Tibial nerve (tissue), 4 donors: ENCODE measurements around the gene MRPS9. TPM values are rescaled to one million over a fixed set of nuclear protein-coding genes. Genes with fewer than 3 reads are reported as not detected.

Source experiments
- DNase-seq, 2 donors: peaks; one replicate each; pipeline ENCODE4 v3.0.0-alpha.2; 2019; ENCODE audit warnings: low spot score in 2 of 2
- H3K27ac ChIP-seq, 4 donors: fragments of 200-600 bp; sonication (generic) in 3 of 4; one replicate each; pipeline ENCODE4 v1.5.1; 2017 to 2019; ENCODE audit warnings: mild to moderate bottlenecking in 1 of 4
- H3K27me3 ChIP-seq, 2 donors: fragments of 200-600 bp; sonication (generic) in 1 of 2; one replicate each; pipeline versions ENCODE4 v1.5.1 to v1.6.0; 2017 to 2019
- H3K36me3 ChIP-seq, 3 donors: fragments of 200-600 bp; sonication (generic); one replicate each; pipeline ENCODE4 v1.5.1; 2018 to 2019
- H3K4me1 ChIP-seq, 4 donors: fragments of 200-600 bp; sonication (generic) in 3 of 4; one replicate each; pipeline ENCODE4 v1.5.1; 2017 to 2019
- H3K4me3 ChIP-seq, 4 donors: fragments of 200-600 bp; sonication (generic) in 3 of 4; one replicate each; pipeline ENCODE4 v1.5.1; 2017 to 2019; ENCODE audit warnings: mild to moderate bottlenecking in 1 of 4, moderate library complexity in 1 of 4
- H3K9me3 ChIP-seq, 4 donors: fragments of 200-600 bp; sonication (generic) in 3 of 4; one replicate each; pipeline ENCODE4 v1.5.1; 2017 to 2019
- CTCF ChIP-seq, 5 experiments: fragments of 200-600 bp in 3 of 5; fragments of 450-650 bp in 2 of 5; sonication (generic) in 3 of 5; IDR thresholded peaks; one replicate each; pipeline ENCODE4 v1.5.1; 2016 to 2019; ENCODE audit warnings: antibody characterized with exemption in 5 of 5, mild to moderate bottlenecking in 3 of 5, moderate library complexity in 2 of 5
- EP300 ChIP-seq, 2 donors: sonication (generic); formaldehyde crosslinking; IDR thresholded peaks; one replicate each; pipeline ENCODE4 v1.6.1; 2017; ENCODE audit warnings: antibody characterized with exemption in 2 of 2, mild to moderate bottlenecking in 1 of 2
- POLR2A ChIP-seq, 2 donors: fragments of 450-650 bp; IDR thresholded peaks; one replicate each; pipeline ENCODE4 v1.6.1; 2017; ENCODE audit warnings: antibody characterized with exemption in 2 of 2, mild to moderate bottlenecking in 2 of 2, moderate library complexity in 2 of 2
- WGBS, 2 donors: methylation state at CpG; one replicate each; pipeline ENCODE4 v1.1.5; 2018; 5-methylcytosine and 5-hydroxymethylcytosine counted together
- total RNA-seq, 4 donors: library from RNA; depleted of rRNA; stranded (reverse); fragments of >200 nt; gene quantifications; one replicate each; pipeline ENCODE4 v1.1.0, GENCODE V29; 2016

Gene MRPS9
- total RNA-seq, 4 donors from 2014 or later: 11.2 to 16.5 (median 14.1) TPM

GRCh38 chr2:105125920-105126319 is 88.1 kb downstream of the MRPS9 start:
- Histone ChIP-seq H3K36me3 (no peaks in the 10 kb centered on the region), H3K9me3 (no peaks in the 10 kb centered on the region), H3K27ac (no peak overlapping the region), H3K27me3 (no peaks in the 10 kb centered on the region), H3K4me3 (no peak overlapping the region), H3K4me1 (no peaks in the 10 kb centered on the region)
- DNase-seq: no peak
- WGBS, 2 donors: 78 to 89% methylated on average over 3 of the region's 3 CpGs
- TF ChIP-seq CTCF (IDR thresholded peaks at IDR 0.05): no peak
- no peak for TF ChIP-seq POLR2A (IDR thresholded peaks at IDR 0.05)

GRCh38 chr2:105126336-105126735 is 88.5 kb downstream of the MRPS9 start:
- Histone ChIP-seq H3K9me3 (no peaks in the 10 kb centered on the region), H3K4me3 (no peak overlapping the region)
- WGBS, 2 donors: 76 to 79% methylated on average over 5 of the region's 5 CpGs

GRCh38 chr2:105127289-105127915 is 89.5 kb downstream of the MRPS9 start:
- H3K9me3 ChIP-seq: no peaks in the 10 kb centered on the region
- WGBS, 2 donors: 95 to 97% methylated on average over 15 of the region's 15 CpGs

More at GRCh38 chr2:105126336-105126735, 88.5 kb downstream of the MRPS9 start:
- H3K27ac ChIP-seq: no peak overlapping the region
- no peak for DNase-seq
- TF ChIP-seq CTCF (IDR thresholded peaks at IDR 0.05) (no peak), EP300 (IDR thresholded peaks at IDR 0.05) (no peak), POLR2A (IDR thresholded peaks at IDR 0.05) (no peak)
- H3K4me1 ChIP-seq: no peaks in the 10 kb centered on the region
- H3K27me3 ChIP-seq: no peaks in the 10 kb centered on the region
- H3K36me3 ChIP-seq: no peaks in the 10 kb centered on the region

GRCh38 chr2:105129722-105130232 is 91.9 kb downstream of the MRPS9 start:
- no peak overlapping the region for H3K4me3 ChIP-seq
- 77 to 87% methylated on average over 5 of the region's 5 CpGs for WGBS, 2 donors
- no peak for DNase-seq
- no peak for TF ChIP-seq EP300 (IDR thresholded peaks at IDR 0.05)
- no peaks in the 10 kb centered on the region for H3K27me3 ChIP-seq
- H3K4me1 ChIP-seq: no peaks in the 10 kb centered on the region
- no peak overlapping the region for H3K27ac ChIP-seq
- H3K9me3 ChIP-seq: no peaks in the 10 kb centered on the region
- H3K36me3 ChIP-seq: no peaks in the 10 kb centered on the region

More at GRCh38 chr2:105127289-105127915, 89.5 kb downstream of the MRPS9 start:
- TF ChIP-seq EP300 (IDR thresholded peaks at IDR 0.05) (no peak), POLR2A (IDR thresholded peaks at IDR 0.05) (no peak), CTCF (IDR thresholded peaks at IDR 0.05) (no peak)
- DNase-seq: no peak
- no peak overlapping the region for H3K27ac ChIP-seq
- H3K4me1 ChIP-seq: no peaks in the 10 kb centered on the region
- no peaks in the 10 kb centered on the region for H3K36me3 ChIP-seq
- H3K27me3 ChIP-seq: no peaks in the 10 kb centered on the region
- H3K4me3 ChIP-seq: no peak overlapping the region

- H3K27me3 ChIP-seq: no peaks in the 10 kb centered on the region
- no peaks in the 10 kb centered on the region for H3K4me1 ChIP-seq
- DNase-seq: no peak
- no peak for TF ChIP-seq POLR2A (IDR thresholded peaks at IDR 0.05)
- no peak for TF ChIP-seq CTCF (IDR thresholded peaks at IDR 0.05)
- TF ChIP-seq EP300 (IDR thresholded peaks at IDR 0.05): no peak
- no peak overlapping the region for H3K27ac ChIP-seq
- no peaks in the 10 kb centered on the region for H3K36me3 ChIP-seq
- H3K4me3 ChIP-seq: no peak overlapping the region
- H3K9me3 ChIP-seq: no peaks in the 10 kb centered on the region
Observed at GRCh38 chr2:105130546-105130945, 92.7 kb downstream of the MRPS9 start.
